Measurements from ENCODE around the gene MFNG.

- TF ChIP-seq POLR2A (IDR thresholded peaks at IDR 0.05) (no peak), CTCF (IDR thresholded peaks at IDR 0.05) (no peak), POLR2AphosphoS5 (IDR thresholded peaks at IDR 0.05) (no peak)
These were observed 23.2 kb downstream of the MFNG start for GRCh38 chr22:37462983-37463382.

All from upper lobe of left lung (tissue), 4 donors.